IPS-20b (cell line): ENCODE data around the gene GNG7.

Experiments
- H3K27ac ChIP-seq: one replicate; pipeline ENCODE4 v1.5.1; 2013; ENCODE audit warnings: low read length
- H3K27me3 ChIP-seq: 2 replicates; pipeline ENCODE4 v1.6.1; 2013; ENCODE audit warnings: mild to moderate bottlenecking, low read length, inconsistent platforms; ENCODE audit not compliant: insufficient read depth
- H3K36me3 ChIP-seq: 2 replicates; pipeline ENCODE4 v1.6.1; 2013; ENCODE audit warnings: low read depth, mild to moderate bottlenecking, inconsistent platforms, low read length, moderate library complexity; ENCODE audit not compliant: insufficient read depth
- H3K4me1 ChIP-seq: 2 replicates; pipeline ENCODE4 v1.6.1; 2013; ENCODE audit warnings: mild to moderate bottlenecking, control low read depth, inconsistent platforms, low read length, moderate library complexity; ENCODE audit not compliant: insufficient read depth
- H3K4me3 ChIP-seq: 2 replicates; pipeline ENCODE4 v1.5.1; 2013; ENCODE audit warnings: mild to moderate bottlenecking, low read length, inconsistent platforms
- H3K9ac ChIP-seq: 2 replicates; pipeline ENCODE4 v1.6.1; 2013; ENCODE audit warnings: low read depth, mild to moderate bottlenecking, inconsistent platforms, low read length, moderate library complexity
- H3K9me3 ChIP-seq: 2 replicates; pipeline ENCODE4 v1.6.1; 2013; ENCODE audit warnings: mild to moderate bottlenecking, low read depth, low read length, inconsistent platforms; ENCODE audit not compliant: insufficient read depth

GNG7 gene

DNA sequence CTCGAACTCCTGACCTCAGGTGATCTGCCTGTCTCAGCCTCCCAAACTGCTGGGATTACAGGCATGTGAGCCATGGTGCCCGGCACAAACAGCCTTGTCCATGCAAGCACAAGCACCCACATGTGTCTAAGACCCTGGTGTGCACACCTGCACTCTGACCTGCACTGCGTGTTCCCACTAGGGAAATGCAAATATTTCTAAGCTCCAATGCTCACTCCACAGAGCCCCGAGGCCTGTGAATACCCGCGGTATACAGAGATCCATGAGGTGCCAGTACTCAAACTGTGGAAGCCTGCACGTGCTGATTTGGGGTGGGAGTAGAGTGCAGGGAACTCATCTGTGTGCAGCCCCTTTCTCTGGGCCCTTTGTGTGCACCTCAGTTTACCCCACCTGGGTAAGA lies 211.8 kb downstream of the GNG7 start:
- no peaks in the 10 kb centered on the region for H3K4me1 ChIP-seq
- peaks cover 72% of the 10 kb centered on the region for H3K27me3 ChIP-seq
- no peaks in the 10 kb centered on the region for H3K9me3 ChIP-seq
- H3K9ac ChIP-seq = no peak overlapping the region
- H3K4me3 ChIP-seq = no peak overlapping the region
- H3K36me3 ChIP-seq = no peaks in the 10 kb centered on the region
- no peak overlapping the region for H3K27ac ChIP-seq

GRCh38 chr19:2488942-2489731 lies 213.4 kb downstream of the GNG7 start:
- H3K4me3 ChIP-seq = peak overlapping the region; percentile 33; the same call in 1 of the 2 replicates
- H3K4me1 ChIP-seq = no peaks in the 10 kb centered on the region
- H3K9ac ChIP-seq = no peak overlapping the region
- H3K27ac ChIP-seq = no peak overlapping the region
- no peaks in the 10 kb centered on the region for H3K9me3 ChIP-seq
- no peaks in the 10 kb centered on the region for H3K36me3 ChIP-seq
- H3K27me3 ChIP-seq = peaks cover 63% of the 10 kb centered on the region

- no peaks in the 10 kb centered on the region for H3K4me1 ChIP-seq
- no peak overlapping the region for H3K9ac ChIP-seq
- H3K27ac ChIP-seq = no peak overlapping the region
- H3K27me3 ChIP-seq = peaks cover 60% of the 10 kb centered on the region
- H3K9me3 ChIP-seq = no peaks in the 10 kb centered on the region
- H3K36me3 ChIP-seq = no peaks in the 10 kb centered on the region
- H3K4me3 ChIP-seq = peak overlapping the region; percentile 33; the same call in 1 of the 2 replicates
Observed at GRCh38 chr19:2488405-2488941, 214.0 kb downstream of the GNG7 start.

- Histone ChIP-seq H3K4me1 (no peaks in the 10 kb centered on the region), H3K27ac (no peak overlapping the region), H3K36me3 (no peaks in the 10 kb centered on the region), H3K27me3 (peaks cover 59% of the 10 kb centered on the region), H3K9ac (no peak overlapping the region), H3K9me3 (no peaks in the 10 kb centered on the region), H3K4me3 (no peak overlapping the region)
Observed at GRCh38 chr19:2487842-2488241, 214.7 kb downstream of the GNG7 start.

DNA sequence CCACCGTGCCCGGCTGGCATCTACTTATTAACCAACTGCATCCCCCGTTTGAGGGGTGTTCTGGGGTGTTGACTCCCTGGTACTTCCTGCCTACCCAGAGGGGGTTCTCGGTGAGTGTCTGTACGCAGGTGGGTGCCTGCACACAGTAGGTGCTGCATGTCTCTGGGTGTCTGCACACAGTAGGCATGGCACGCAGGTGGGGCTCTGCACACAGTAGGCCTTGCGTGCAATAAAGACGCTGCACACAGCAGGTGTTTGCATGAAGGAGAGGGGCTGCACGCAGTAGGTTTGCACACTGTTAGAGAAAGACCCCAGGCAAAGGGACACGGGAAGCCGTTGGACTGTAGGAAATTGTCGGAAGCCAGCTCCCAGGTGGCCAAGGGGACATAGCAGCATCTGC lies 215.4 kb downstream of the GNG7 start:
- peaks cover 59% of the 10 kb centered on the region for H3K27me3 ChIP-seq
- H3K36me3 ChIP-seq = no peaks in the 10 kb centered on the region
- H3K9ac ChIP-seq = no peak overlapping the region
- no peak overlapping the region for H3K27ac ChIP-seq
- no peaks in the 10 kb centered on the region for H3K4me1 ChIP-seq
- no peaks in the 10 kb centered on the region for H3K9me3 ChIP-seq
- H3K4me3 ChIP-seq = no peak overlapping the region

- Histone ChIP-seq H3K4me1 (no peaks in the 10 kb centered on the region), H3K27ac (no peak overlapping the region), H3K9me3 (no peaks in the 10 kb centered on the region), H3K27me3 (peaks cover 49% of the 10 kb centered on the region), H3K36me3 (no peaks in the 10 kb centered on the region), H3K9ac (no peak overlapping the region), H3K4me3 (no peak overlapping the region)
Observed at GRCh38 chr19:2485428-2485827, 217.1 kb downstream of the GNG7 start.

DNA sequence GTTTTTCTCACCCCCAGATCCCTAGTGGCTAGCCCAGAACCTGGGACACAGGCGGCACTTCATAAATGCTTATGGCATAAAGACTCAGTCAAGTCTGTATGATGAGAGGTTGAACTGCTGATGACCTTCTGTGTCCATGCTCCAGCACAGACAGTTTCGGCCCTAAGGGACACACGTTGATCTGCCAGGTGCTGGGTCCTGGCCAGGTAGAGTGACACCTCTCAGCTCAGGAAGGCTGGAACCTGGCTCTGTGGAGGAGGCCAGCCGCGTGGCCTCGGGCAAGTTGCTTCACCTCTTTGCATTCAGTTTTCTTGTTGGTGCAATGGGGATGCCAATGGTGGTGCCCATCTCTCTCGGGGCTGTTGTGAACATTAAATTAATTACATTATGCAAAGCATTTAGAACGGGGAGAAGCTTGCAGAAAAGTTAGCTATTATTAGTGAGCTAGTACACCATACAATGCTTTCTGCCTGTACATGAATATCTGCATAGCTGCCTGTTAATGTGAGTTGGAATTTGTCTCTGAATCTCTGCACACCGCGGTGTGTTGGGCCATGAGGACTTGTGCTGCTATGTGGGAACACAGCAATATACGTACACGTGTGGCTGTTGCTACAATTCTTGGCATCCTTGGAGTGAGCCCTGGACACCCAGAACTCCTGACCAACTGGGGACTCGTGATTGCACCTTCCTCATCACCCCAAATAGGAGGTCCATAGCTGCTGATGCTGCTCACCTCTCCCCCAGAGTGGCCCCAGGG lies 218.1 kb downstream of the GNG7 start:
- Histone ChIP-seq H3K27ac (no peak overlapping the region), H3K9ac (no peak overlapping the region), H3K9me3 (no peaks in the 10 kb centered on the region), H3K4me3 (no peak overlapping the region), H3K4me1 (no peaks in the 10 kb centered on the region), H3K36me3 (no peaks in the 10 kb centered on the region), H3K27me3 (peaks cover 49% of the 10 kb centered on the region)

- Histone ChIP-seq H3K27me3 (peaks cover 49% of the 10 kb centered on the region), H3K9me3 (no peaks in the 10 kb centered on the region), H3K4me1 (no peaks in the 10 kb centered on the region), H3K9ac (no peak overlapping the region), H3K27ac (no peak overlapping the region), H3K4me3 (no peak overlapping the region), H3K36me3 (no peaks in the 10 kb centered on the region)
Observed at GRCh38 chr19:2483484-2484151, 218.9 kb downstream of the GNG7 start.

DNA sequence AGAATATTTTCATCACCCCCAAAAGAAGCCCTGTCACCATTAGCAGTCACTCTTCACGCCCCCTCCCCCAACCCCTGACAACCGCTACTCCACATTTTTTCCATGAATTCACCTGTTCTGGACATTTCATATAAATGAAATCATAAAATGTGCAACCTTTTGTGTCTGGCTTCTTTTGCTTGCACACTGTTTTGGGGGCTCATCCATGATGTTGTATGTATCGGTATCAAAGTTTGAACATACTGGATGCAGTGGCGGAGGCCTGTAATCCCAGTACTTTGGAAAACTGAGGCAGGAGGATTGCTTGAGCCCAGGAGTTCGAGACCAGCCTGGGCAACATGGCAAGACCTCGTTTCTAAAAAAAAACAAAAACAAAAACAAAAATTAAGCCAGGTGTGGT lies 219.4 kb downstream of the GNG7 start:
- H3K9ac ChIP-seq = no peak overlapping the region
- H3K36me3 ChIP-seq = no peaks in the 10 kb centered on the region
- no peaks in the 10 kb centered on the region for H3K9me3 ChIP-seq
- no peaks in the 10 kb centered on the region for H3K4me1 ChIP-seq
- no peak overlapping the region for H3K27ac ChIP-seq
- H3K27me3 ChIP-seq = peaks cover 49% of the 10 kb centered on the region
- no peak overlapping the region for H3K4me3 ChIP-seq

DNA sequence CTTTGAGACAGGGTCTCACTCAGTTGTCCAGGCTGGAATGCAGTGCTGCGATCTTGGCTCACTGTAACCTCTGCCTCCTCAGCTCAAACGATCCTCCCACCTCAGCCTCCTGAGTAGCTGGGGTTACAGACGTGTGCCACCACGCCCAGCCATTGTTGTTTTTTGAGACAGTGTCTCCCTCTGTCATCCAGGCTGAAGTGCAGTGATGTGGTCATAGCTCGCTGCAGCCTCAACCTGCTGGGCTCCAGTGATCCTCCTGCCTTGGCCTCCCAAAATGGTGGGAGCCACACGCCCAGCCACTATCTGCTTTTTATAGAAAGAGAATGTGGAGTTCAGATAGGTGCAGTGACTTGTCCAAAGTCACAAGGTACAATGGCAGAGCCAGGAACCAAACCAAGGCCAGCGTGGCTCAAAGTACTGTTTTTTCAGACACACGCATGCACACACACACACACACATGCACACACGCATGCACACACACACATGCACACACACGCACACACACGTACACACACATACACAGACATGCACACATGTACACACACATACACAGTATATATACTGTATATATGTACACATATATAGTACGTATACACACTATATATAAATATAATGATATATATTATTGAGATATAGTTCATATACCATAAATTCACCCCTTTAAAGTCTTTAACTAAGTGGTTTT lies 220.0 kb downstream of the GNG7 start:
- H3K4me1 ChIP-seq = 0 out of 2 replicates have a peak, but pooled peaks cover 2% of the 10 kb centered on the region

DNA sequence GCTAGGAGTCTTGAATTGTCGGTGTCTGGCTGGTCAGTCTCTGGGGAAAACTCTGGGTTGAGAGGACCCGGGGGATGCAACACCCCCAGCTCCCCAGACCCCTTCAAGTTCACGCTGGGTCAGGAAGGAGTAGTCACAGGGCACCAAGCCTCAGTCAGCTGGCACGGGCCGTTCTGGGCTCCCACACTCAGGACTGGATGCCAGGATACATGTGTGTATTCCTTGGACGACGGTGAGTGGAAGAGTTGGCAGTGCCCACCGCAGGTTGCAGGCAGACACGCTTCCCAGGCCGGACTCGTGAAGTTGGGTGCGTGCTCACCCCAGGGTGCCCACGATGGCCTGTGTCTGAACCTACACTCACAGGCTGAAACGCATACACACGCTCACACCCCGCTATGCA lies 221.0 kb downstream of the GNG7 start:
- Histone ChIP-seq H3K4me3 (no peak overlapping the region), H3K4me1 (peaks cover 2% of the 10 kb centered on the region; the same call in 1 of the 2 replicates), H3K9me3 (no peaks in the 10 kb centered on the region), H3K36me3 (no peaks in the 10 kb centered on the region), H3K27me3 (peaks cover 52% of the 10 kb centered on the region), H3K27ac (no peak overlapping the region), H3K9ac (no peak overlapping the region)

More for the DNA sequence above, 220.0 kb downstream of the GNG7 start:
- Histone ChIP-seq H3K4me3 (no peak overlapping the region), H3K36me3 (no peaks in the 10 kb centered on the region), H3K27me3 (peaks cover 49% of the 10 kb centered on the region), H3K27ac (no peak overlapping the region), H3K9ac (no peak overlapping the region), H3K9me3 (no peaks in the 10 kb centered on the region)
